ENCODE data around the gene MAP3K14.

DNA sequence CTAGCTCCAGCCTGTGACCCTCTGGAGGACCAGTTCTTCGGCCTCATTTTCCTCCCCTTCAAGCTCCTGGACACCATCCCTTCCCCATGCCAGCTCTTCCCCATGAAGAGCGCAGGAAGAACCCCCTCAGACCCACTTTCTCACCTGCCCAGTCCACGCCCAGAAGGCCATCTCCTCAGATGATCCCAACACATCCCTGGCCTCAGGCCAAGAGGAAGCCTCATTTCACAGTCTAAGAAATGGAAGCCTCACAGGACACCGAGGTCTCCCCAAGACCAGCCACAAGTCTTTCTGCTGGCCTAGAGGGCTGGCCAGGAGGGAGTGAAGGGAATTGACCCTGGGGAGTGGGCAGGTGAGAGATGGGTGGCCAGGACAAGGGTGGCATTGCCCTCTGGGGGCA lies 62.9 kb downstream of the MAP3K14 start:
- TF ChIP-seq POLR2A (IDR thresholded peaks at IDR 0.05; ENCODE audit: low read length): no peak
- TF ChIP-seq GATA1 (IDR thresholded peaks at IDR 0.05; ENCODE audit: low read depth, low read length): no peak
